ENCODE results near the gene PRDM5.
"Not testable (repeated sequence)": the region's sequence is repeated elsewhere in the genome, so short reads cannot be mapped to it uniquely, and the experiment has no call there.

PRDM5 gene

DNA sequence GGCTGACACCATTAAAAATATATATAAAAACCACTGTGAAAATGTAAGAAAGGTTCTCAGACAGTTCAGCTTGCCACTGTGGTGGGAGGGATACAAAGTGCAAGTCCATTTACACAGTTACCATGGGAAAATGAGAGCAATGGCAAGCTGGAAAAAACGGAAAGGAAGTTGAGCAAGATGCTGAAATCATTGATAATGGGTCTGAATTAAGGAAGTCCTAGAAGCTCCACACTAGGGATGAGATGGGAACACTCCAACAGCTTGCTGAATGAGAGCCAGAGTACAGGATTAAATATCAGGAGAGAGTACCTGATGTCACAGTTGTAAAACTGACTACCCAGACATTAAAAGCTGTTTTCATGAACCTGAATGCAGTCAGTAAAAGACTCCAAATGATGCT is 218.6 kb downstream of the PRDM5 start:
- DNase-seq (ENCODE audit: low read depth), result no peak

DNA sequence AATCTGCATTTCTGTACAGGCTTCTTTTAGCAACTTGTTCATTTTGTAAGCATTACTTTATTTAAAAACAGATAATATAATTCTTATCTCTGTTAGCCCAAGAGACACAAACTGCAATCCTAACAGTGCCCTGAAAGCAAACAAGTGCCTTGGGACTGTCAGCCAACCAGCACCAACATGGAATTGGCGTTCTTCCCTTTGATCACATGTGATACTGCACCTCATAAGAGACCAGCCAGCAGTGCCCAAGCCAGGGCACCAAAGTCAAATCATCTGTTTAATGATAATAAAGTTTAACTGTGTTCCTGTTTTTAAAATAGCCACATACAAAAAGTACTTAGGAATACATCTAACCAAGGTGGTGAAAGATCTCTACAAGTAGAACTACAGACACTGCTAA is 223.2 kb downstream of the PRDM5 start:
- no peak for DNase-seq (ENCODE audit: low read depth)

DNA sequence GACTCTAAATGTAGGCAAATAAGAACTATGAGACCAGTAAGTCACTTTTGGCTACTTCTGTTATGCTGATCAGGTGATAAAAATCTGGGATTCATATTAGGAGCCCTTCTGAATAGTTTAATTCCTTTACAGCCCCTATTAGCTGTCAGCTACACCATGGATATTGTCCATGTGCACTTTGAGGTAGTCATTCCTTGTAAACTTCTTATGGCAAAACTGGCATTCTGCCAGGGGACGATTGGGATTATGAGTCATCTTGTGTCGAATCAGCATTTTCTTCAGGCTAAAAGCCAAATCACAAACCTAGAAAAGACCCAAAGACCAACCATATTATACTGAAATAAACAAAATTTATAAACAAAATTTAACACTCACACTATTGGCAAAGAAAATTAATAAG is 227.6 kb downstream of the PRDM5 start:
- DNase-seq (ENCODE audit: low read depth), result no peak

DNA sequence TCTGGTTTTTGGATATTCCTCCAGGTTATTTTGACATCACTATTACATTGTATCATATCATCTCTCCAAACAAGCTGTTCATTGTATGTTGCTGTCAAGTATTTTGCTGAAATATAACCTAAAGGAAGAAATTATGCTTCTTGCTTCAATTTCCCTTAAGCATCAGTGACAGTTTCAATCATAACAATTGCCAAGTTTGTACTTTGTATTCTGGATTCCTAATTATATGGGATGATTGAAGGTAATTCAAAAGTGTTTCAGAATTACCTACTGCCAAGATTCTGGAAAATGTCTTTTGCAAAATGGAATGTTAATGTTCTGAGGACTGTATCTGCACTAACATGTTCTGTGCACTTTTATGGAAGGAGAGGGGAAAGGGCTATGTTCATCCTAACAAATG is 228.7 kb downstream of the PRDM5 start:
- no peak for DNase-seq (ENCODE audit: low read depth)

DNA sequence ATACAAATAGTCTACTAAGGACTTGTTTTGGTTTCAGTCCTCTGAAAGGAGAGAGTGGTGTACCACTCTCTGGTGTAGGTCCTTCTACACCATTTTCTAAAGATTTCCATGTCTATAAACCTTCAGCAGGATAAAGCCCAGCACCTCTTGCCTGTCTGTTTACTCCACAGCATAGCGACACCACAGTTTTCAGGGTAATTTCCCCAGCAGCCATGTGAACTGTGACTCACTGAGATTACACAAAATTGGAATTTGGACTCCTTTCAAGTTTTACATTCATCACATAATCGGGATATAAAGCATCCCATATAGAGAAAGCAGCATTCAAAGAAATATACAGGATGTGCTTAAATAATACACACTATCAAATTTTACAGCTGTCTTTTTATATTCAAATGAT is 229.6 kb downstream of the PRDM5 start:
- DNase-seq (ENCODE audit: low read depth), result no peak

DNA sequence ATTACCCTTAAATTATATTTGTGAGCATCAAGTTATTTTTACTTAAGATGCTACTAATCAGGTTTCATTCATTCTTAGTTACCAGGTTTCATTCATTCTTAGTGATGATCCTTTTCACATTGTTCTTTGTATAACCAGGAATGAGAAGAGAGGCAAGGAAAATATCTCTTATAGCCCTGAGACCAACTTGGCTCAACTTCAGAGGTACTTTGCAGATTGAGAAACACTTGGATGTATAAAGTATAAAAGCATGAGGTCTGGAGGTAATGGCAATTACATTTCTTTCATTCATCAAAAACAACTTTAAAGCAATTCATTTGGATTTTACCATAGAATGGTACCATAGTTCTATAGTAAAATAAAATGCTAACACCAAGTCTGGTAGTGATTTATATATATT is 231.0 kb downstream of the PRDM5 start:
- no peak for DNase-seq (ENCODE audit: low read depth)

DNA sequence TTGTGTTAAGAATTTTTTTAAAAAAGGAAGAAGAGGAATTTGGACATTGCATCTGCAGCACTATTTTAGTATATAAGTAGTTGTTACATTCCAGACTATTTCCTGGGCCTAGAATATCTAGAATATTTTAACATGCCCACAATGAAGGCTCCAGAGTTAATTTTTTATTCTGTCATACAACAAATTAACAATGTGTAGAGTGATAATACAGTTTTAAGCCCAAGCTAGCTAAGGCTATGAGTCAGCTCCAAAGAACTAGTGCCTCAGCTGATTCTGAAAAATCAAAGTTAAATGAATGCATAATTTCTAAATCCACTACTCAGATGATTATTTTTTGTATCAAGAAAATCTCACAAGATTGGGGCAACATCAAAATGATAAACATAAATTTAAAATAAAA is 231.4 kb downstream of the PRDM5 start:
- DNase-seq (ENCODE audit: low read depth), result no peak

DNA sequence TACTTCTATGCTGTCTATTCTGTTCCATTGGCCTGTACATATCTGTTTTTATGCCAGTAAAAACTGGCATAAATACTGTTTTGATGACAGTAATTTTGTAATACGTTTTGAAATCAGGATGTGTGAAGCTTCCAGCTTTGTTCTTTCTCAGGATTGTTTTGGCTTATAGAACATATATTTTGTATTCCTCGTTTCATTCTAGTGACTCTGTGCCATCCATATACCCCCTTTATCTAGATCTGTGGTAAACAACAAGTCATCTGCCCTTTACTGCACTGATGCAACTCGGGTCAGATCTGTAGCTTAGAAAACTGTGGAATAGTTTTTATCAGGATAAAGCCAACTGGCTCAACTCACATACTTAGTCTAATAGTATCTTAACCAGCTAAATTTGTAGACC is 233.7 kb downstream of the PRDM5 start:
- DNase-seq (ENCODE audit: low read depth), result no peak

DNA sequence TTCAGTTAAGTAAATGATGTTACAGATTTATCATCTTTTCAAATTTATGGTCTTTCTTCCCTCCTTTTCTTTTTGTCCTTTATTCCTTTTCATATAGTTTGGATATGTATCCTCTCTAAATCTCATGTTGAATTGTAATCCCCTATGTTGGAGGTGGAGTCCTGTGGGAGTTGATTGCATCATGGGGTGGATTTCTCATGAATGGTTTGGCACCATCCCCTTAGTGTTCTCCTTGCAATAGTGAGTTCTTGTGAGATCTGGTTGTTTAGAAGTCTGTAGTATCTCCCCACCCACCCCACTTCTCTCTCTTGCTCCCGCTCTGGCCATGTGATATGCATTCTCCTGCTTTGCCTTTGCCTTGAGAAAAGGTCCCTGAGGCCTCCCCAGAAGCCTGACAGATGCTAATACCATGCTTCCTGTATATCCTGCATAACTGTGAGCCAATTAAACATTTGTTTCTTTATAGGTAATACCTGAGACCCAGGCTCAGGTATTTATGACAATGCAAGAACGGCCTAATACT is 236.7 kb downstream of the PRDM5 start:
- DNase-seq (ENCODE audit: low read depth), result no peak

DNA sequence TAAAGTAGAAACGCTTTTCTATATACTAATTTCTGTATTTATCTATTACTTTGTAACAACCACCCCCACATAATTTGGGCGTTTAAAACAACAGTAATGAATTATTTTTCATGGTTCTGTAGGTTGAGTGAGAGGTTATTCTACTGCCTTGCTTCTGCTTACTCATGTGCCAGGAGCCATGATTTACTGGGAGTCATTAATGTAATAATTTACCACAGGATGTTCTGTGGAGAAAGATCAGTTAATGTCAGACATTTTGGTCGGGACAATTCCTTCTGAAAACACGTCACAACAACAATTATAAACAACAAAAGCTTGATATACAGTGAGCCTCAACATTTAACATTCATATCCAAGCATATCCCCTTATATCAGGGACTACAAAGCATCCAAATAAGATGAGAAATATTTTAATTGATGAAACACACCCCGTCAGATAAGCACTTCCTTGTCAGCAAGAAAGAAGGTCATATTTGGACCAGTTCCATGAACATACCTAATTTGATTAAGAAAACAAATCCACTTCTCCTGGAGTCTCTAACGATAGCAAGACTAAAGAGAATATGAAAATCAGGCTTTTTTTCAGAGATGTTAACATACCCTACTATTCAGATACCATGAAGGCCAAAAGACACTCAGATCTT is 238.5 kb downstream of the PRDM5 start:
- DNase-seq (ENCODE audit: low read depth), result no peak

DNA sequence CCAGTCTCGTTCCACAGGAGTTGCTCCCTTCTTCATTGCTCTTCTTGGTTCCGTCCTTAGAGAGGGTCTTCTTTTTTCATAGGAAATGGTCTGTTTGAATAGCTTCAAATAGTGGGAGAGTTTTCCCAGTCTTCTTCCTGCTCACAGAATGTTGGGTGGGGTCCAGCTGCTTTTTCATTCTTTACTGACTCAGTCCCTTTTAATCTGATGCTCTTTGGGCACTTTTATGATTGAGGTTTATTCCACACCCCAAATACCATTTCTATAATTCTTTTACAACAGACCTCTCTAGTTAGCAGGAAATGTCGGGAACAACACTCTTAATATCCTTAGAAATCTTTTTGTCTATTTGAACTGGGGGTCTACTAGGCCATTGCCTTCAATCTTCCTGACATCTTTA is 239.5 kb downstream of the PRDM5 start:
- no peak for DNase-seq (ENCODE audit: low read depth)

DNA sequence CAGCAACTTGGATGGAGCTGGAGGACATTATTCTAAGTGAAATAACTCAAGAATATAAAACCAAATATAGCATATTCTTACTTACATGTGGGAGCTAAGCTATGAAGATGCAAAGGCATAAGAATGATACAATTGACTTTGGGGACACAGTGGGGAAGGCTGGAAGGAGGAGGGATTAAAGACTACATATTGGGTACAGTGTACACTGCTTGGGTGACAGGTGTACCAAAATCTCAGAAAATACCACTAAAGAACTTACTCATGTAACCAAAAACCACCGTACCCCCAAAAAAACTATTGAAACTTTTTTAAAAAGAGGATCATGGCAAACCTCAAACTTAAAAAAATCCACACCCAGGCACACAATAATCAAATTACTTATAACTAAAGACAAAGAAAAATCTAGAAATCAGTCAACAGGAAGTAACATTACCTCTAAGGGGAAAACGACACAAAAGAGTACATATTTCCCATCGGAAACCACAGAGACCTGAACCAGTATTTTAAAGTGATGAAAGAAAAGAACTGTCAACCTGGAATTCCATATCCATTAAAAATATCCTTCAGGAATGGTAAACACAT is 241.8 kb downstream of the PRDM5 start:
- DNase-seq (ENCODE audit: low read depth), result no peak

DNA sequence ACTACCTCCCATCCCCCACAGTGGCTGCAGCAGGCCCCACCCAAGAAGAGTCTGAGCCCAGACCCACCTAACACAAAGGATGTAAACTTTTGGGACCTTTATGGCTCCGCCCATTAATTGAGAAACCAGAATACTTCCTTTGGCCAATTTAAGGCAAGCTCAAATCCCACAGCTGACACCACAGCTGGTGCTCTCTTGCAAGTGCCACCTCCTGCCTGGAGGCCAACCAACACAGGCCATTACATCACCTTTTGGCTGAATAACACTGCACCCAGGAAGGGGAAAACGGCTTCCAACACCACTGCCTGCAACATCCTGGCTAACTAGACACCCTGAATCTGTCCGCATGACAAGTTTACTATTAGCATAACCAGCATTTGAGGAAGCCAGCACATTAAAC is 248.8 kb downstream of the PRDM5 start:
- no peak for DNase-seq (ENCODE audit: low read depth)

DNA sequence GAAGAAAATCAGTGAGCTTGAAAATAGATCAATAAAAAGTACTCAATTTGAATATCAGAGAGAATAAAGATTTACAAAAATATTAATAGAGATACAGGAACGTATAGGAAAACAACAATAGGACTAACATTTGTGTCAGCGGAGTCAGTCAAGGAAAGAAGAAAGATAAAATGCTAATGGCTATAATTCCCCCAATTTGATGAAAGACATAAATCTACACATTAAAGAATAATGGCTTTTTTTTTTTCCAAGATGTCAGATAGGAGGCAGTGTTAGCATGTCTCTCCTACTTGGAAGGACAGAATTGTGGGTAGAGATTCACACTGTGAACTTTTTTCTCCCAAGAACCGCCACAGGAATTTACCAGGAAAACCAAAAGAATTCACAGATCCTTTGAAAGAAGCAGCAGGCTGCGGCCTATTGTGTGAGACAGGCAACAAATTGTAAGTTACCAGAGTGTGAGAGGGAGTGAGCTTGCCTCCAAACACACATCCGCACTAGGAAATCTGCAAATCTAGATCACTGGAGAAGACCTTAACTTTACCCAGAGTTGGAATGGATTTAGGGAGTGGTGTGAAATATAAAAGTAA is 249.9 kb downstream of the PRDM5 start:
- DNase-seq (ENCODE audit: low read depth), result no peak

DNA sequence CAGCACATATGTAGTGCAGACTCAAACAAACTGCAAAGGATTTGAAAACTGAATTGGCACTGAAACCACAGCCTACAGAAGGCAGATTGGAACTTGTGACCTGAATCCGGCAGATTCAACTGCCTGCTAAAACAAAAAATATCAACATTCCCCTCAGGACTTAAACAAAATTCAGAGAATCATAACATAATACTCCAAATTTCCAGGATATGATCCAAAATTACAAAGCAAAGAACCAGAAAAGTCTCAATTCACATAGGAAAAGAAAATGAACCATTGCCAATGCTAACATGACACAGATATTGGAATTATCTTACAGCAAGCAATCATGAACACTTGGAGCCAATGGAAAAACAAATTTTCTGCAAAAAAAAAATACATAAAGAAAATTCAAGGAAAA is 250.4 kb downstream of the PRDM5 start:
- DNase-seq (ENCODE audit: low read depth), result no peak

DNA sequence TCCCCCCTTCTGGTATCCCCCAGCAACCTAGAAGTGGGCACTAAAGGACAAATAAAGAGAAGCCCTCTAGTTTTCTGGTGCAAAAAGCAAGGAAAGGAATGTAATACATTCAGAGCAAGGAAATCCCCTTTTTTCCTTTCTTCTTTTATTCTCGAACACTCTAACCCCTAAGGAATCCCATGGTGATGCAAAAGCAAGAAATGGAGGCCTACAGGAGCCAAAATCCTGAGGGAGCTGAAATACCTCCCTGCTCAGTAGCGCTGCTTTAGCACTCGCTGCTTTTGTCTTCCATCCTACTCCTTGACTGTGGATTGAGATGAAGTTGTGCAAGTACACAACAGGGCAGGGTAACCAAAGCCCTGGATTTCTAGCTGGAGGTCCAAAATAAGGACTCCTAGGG is 251.0 kb downstream of the PRDM5 start:
- no peak for DNase-seq (ENCODE audit: low read depth)

DNA sequence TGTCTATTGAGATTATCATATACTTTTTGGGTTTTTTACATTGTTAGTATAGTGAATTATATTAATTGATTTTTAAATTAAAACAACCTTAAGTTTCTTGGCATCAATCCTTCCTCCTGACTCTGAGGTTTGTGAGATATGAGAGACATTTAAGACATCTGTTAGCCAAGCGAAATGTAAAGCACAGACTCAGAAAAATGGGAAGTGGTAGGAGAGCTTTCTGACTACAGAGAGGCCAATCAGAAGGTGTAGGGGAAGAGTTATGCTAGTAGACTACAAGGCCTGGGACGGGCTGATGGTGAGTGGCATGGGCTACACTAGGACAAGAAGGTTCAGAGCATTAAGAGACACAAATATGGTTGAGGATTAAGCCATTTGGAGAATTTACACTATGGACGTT is 255.4 kb downstream of the PRDM5 start:
- no peak for DNase-seq (ENCODE audit: low read depth)

DNA sequence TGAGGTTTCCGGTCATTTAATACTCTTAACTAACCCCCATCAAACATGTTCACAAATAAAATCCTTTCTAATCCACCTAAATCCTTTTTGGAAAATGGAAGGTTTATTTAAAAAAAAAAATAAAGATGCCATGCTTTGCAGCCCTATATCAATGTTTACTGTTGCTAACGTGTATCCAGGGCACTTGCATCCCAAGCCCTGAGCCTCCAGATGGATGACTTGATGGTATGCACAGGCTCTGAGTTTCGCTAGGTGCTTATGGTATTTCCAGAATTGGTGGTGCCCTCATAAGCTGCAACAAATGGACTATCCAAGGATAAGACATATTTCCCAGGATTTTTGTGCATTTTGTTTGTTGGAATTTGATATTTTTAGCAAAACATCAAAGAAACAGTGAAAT is 257.7 kb downstream of the PRDM5 start:
- DNase-seq (ENCODE audit: low read depth), result no peak

DNA sequence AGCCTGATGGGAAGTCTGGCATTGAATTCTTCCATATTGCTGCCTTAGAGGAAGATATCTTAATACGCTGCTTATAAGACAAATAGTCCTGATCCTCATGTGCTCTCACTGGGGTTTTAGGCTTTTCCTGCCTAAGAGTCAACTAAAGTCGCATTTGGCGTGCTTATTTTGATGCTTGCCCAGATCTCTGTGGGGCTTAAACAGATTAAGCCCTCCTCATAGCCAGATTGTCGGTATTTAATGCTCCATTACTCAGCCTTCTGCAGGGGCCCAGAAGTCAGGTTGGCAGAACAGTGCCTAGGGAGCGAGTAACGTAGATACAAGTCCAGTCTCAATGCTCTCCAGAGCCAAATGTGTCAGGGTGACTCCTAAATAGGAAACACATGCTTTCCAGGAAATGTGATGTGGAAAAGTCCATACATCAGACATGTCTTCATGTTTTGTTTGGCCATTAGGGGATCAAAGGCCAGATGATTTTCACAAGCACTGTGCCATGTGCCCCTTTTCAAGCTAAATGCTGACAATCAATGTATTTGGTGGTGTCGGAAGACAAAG is 262.8 kb downstream of the PRDM5 start:
- no peak for DNase-seq (ENCODE audit: low read depth)

DNA sequence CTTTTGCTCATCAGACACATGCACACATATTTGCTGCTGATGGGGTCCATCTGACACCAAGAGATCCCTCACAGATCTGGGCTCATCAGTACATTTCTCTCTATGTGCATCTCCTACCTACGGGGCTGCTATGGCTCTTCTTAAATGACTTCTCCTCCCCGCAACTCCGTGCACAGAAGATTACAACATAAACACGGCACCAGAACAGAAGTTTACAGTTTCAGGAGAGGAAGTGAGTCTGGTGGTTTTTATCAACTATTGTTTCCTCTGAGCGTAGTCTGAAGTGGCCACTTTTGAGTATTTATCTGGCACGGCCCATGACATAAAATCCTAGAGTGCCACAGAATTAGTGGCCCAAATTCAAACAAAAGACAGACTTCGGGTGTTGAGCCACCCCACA is 263.8 kb downstream of the PRDM5 start:
- DNase-seq (ENCODE audit: low read depth), result no peak

DNA sequence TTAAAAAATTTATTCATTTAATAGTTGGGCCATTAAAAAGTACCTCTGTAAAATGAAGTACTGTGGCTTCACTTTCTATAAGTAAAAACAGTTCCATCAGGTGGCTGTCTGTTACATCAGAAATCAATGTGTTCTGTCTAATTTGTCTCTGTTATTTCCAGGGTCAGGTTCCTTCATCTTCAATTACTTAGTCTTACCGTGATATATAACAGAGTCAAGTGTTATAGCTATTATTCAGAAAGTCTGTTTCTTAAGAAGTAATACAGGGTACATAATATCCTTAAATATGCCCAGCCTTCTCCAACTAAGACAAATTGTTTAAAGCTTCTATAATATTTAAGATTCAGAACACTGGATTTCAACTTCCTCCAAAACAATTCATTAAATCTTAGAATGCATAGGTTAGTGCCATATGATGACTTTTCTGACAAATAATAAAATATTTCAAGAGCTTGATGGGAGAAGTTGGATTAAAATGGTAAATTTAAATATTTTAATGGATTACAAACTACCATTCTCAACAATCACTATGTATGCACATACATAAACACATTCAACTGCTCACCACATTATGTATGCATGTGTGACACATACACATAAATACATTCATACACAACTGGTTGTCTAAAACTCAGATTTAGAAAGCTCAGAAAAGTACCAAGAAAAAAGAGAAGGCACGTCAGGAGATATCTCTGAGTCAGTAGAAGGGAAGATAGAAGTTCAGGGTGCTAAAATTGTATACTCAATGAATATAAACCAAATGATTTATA is 268.5 kb downstream of the PRDM5 start:
- DNase-seq (ENCODE audit: low read depth), result no peak

DNA sequence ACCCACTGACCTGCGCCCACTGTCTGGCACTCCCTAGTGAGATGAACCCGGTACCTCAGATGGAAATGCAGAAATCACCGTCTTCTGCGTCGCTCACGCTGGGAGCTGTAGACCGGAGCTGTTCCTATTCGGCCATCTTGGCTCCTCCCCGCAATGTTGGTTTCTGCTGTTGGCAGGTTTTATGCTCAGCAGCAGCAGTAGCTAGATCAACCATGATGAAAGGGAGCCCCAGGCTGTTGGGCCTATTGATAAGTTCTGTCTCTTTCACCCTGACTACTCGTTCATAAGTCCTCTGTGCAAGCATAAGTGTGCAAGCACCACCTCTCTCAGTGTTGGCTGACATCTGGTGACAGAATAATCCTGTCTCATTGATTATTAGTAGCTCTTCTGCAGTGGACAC is 274.2 kb downstream of the PRDM5 start:
- DNase-seq (ENCODE audit: low read depth), result not testable (repeated sequence)

All from stimulated activated CD8-positive, alpha-beta memory T cell treated with anti-CD3 and anti-CD28 coated beads, Interleukin-15, amount 100 ng/mL, for 24 hours (primary cell).